ENCODE results near the gene PLA2G5. TPM values are rescaled to one million over a fixed set of nuclear protein-coding genes. Genes with fewer than 3 reads are reported as not detected.

Gene PLA2G5
- total RNA-seq, 1 donor from 2014 or later, result not detected

DNA sequence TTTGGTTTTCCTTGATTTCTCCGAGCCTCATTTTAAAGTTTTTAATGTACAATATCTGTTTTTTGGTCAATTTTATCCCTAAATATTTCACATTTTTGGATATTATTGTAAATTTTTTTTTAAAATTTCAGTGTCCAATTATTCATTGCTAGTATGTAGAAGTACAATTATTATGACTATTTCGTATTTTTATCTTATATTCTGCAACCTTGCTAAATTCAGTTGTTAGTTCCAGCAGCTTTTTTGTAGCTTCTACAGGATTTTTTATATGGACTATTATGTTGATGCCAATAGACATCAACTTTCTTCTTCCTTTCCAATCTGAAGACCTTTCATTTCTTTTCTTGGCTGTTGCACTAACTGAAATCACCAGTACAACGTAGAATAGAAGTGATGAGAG lies 65.0 kb downstream of the PLA2G5 start:
- H3K27ac Mint-ChIP-seq (ENCODE audit: unreplicated experiment), result no peak overlapping the region
- Histone ChIP-seq H3K9ac (ENCODE audit: low read length) (no peak overlapping the region), H3K4me1 (ENCODE audit: insufficient read depth, low read length) (no peaks in the 10 kb centered on the region), H3K27me3 (ENCODE audit: insufficient read depth, low read length) (peaks cover 3% of the 10 kb centered on the region), H4K20me1 (ENCODE audit: insufficient read depth, low read length) (no peaks in the 10 kb centered on the region), H3K9me3 (ENCODE audit: insufficient read depth, low read depth, low read length) (no peaks in the 10 kb centered on the region), H3K36me3 (ENCODE audit: insufficient read depth, low read length) (no peaks in the 10 kb centered on the region), H2AFZ (ENCODE audit: low read depth, low read length) (no peak overlapping the region), H3K79me2 (ENCODE audit: insufficient read depth, low read length) (no peaks in the 10 kb centered on the region), H3K4me3 (ENCODE audit: insufficient read depth, low read depth, low read length) (no peak overlapping the region), H3K27ac (ENCODE audit: low read depth, low read length) (no peak overlapping the region), H3K4me2 (ENCODE audit: low read length) (no peak overlapping the region)
- FAIRE-seq (no peak), DNase-seq (ENCODE audit: low read depth) (no peak)
- H3K4me3 Mint-ChIP-seq (ENCODE audit: unreplicated experiment), result no peak overlapping the region
- H3K9me3 Mint-ChIP-seq (ENCODE audit: unreplicated experiment), result peaks cover 9% of the 10 kb centered on the region
- TF ChIP-seq, protein P1, sequence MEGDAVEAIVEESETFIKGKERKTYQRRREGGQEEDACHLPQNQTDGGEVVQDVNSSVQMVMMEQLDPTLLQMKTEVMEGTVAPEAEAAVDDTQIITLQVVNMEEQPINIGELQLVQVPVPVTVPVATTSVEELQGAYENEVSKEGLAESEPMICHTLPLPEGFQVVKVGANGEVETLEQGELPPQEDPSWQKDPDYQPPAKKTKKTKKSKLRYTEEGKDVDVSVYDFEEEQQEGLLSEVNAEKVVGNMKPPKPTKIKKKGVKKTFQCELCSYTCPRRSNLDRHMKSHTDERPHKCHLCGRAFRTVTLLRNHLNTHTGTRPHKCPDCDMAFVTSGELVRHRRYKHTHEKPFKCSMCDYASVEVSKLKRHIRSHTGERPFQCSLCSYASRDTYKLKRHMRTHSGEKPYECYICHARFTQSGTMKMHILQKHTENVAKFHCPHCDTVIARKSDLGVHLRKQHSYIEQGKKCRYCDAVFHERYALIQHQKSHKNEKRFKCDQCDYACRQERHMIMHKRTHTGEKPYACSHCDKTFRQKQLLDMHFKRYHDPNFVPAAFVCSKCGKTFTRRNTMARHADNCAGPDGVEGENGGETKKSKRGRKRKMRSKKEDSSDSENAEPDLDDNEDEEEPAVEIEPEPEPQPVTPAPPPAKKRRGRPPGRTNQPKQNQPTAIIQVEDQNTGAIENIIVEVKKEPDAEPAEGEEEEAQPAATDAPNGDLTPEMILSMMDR (IDR thresholded peaks at IDR 0.05; ENCODE audit: insufficient read depth, low read depth, low read length), result no peak
- no peak for TF ChIP-seq EZH2 (IDR thresholded peaks at IDR 0.05; ENCODE audit: insufficient read depth, low read length)
- no peaks in the 10 kb centered on the region for H3K36me3 Mint-ChIP-seq (ENCODE audit: low read depth, unreplicated experiment)
- peaks cover 10% of the 10 kb centered on the region for H3K27me3 Mint-ChIP-seq (ENCODE audit: low read depth, unreplicated experiment)
- peaks cover 1% of the 10 kb centered on the region for H3K4me1 Mint-ChIP-seq (ENCODE audit: low read depth, unreplicated experiment)

DNA sequence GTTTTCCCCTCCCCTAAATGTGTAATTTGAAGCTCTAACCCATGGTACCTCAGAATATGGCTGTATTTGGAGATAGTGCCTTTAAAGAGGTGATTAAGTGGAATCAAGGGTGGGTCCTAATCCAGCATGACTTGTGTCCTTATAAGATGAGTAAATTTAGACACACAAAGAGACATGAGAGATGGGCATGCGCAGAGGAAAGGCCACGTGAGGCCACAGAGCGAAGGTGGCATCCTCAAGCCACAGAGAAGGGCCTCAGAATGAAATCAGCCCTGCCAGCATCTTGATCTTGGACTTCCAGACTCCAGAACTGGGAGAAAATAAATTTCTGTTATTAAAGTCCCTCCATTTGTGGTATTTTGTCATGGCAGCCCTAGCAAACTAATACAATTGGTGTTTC lies 66.3 kb downstream of the PLA2G5 start:
- H3K27me3 Mint-ChIP-seq (ENCODE audit: low read depth, unreplicated experiment), result peaks cover 16% of the 10 kb centered on the region
- Histone ChIP-seq H3K27me3 (ENCODE audit: insufficient read depth, low read length) (peaks cover 3% of the 10 kb centered on the region), H4K20me1 (ENCODE audit: insufficient read depth, low read length) (no peaks in the 10 kb centered on the region), H2AFZ (ENCODE audit: low read depth, low read length) (no peak overlapping the region), H3K4me1 (ENCODE audit: insufficient read depth, low read length) (no peaks in the 10 kb centered on the region), H3K9me3 (ENCODE audit: insufficient read depth, low read depth, low read length) (no peaks in the 10 kb centered on the region), H3K36me3 (ENCODE audit: insufficient read depth, low read length) (no peaks in the 10 kb centered on the region), H3K27ac (ENCODE audit: low read depth, low read length) (no peak overlapping the region), H3K79me2 (ENCODE audit: insufficient read depth, low read length) (no peaks in the 10 kb centered on the region), H3K9ac (ENCODE audit: low read length) (no peak overlapping the region), H3K4me2 (ENCODE audit: low read length) (no peak overlapping the region), H3K4me3 (ENCODE audit: insufficient read depth, low read depth, low read length) (no peak overlapping the region)
- no peak overlapping the region for H3K4me3 Mint-ChIP-seq (ENCODE audit: unreplicated experiment)
- peaks cover 9% of the 10 kb centered on the region for H3K9me3 Mint-ChIP-seq (ENCODE audit: unreplicated experiment)
- no peak overlapping the region for H3K27ac Mint-ChIP-seq (ENCODE audit: unreplicated experiment)
- DNase-seq (ENCODE audit: low read depth), result no peak
- FAIRE-seq, result no peak
- H3K36me3 Mint-ChIP-seq (ENCODE audit: low read depth, unreplicated experiment), result no peaks in the 10 kb centered on the region
- peaks cover 1% of the 10 kb centered on the region for H3K4me1 Mint-ChIP-seq (ENCODE audit: low read depth, unreplicated experiment)
- TF ChIP-seq EZH2 (IDR thresholded peaks at IDR 0.05; ENCODE audit: insufficient read depth, low read length), result no peak
- TF ChIP-seq, protein P1 (IDR thresholded peaks at IDR 0.05; ENCODE audit: insufficient read depth, low read depth, low read length), result no peak

DNA sequence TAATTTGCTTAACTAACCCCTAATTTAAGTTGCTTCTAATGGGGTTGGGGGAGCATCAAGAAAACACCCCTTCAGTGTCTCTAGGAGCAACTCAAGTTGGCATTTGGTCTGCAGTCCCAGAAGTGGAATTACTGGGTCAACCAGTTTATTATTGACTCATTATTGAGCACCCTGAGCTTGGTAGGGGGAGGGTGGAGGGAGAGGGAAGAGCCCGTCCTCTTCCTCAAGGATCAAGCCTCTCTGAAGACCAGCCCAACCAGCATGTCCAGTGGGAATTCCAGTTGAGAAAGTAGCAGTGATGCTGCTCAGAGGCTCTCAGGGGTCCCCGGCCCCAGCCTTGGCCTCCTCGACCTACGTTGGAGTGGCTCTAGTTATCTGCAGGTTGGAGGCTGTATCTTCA lies 67.1 kb downstream of the PLA2G5 start:
- H3K27me3 Mint-ChIP-seq (ENCODE audit: low read depth, unreplicated experiment), result peaks cover 17% of the 10 kb centered on the region
- Histone ChIP-seq H3K9me3 (ENCODE audit: insufficient read depth, low read depth, low read length) (no peaks in the 10 kb centered on the region), H3K79me2 (ENCODE audit: insufficient read depth, low read length) (no peaks in the 10 kb centered on the region), H2AFZ (ENCODE audit: low read depth, low read length) (no peak overlapping the region), H4K20me1 (ENCODE audit: insufficient read depth, low read length) (no peaks in the 10 kb centered on the region), H3K27me3 (ENCODE audit: insufficient read depth, low read length) (peaks cover 3% of the 10 kb centered on the region), H3K27ac (ENCODE audit: low read depth, low read length) (no peak overlapping the region), H3K36me3 (ENCODE audit: insufficient read depth, low read length) (no peaks in the 10 kb centered on the region), H3K9ac (ENCODE audit: low read length) (no peak overlapping the region), H3K4me2 (ENCODE audit: low read length) (no peak overlapping the region), H3K4me3 (ENCODE audit: insufficient read depth, low read depth, low read length) (no peak overlapping the region), H3K4me1 (ENCODE audit: insufficient read depth, low read length) (no peaks in the 10 kb centered on the region)
- H3K9me3 Mint-ChIP-seq (ENCODE audit: unreplicated experiment), result peaks cover 7% of the 10 kb centered on the region
- no peaks in the 10 kb centered on the region for H3K4me1 Mint-ChIP-seq (ENCODE audit: low read depth, unreplicated experiment)
- FAIRE-seq (no peak), DNase-seq (ENCODE audit: low read depth) (no peak)
- no peaks in the 10 kb centered on the region for H3K36me3 Mint-ChIP-seq (ENCODE audit: low read depth, unreplicated experiment)
- H3K27ac Mint-ChIP-seq (ENCODE audit: unreplicated experiment), result no peak overlapping the region
- H3K4me3 Mint-ChIP-seq (ENCODE audit: unreplicated experiment), result no peak overlapping the region
- TF ChIP-seq EZH2 (IDR thresholded peaks at IDR 0.05; ENCODE audit: insufficient read depth, low read length), result no peak
- TF ChIP-seq, protein P1 (IDR thresholded peaks at IDR 0.05; ENCODE audit: insufficient read depth, low read depth, low read length), result no peak

Data from astrocyte (in vitro differentiated cells and primary cell).